HepG2 (cell line): ENCODE data around the gene SSC5D. TPM values are rescaled to one million over a fixed set of nuclear protein-coding genes. Genes with fewer than 3 reads are reported as not detected.

ENCODE experiments used
- NRL ChIP-seq: sonication (generic); formaldehyde crosslinking; IDR thresholded peaks from 2 replicates; pipeline ENCODE4 v1.5.0; 2020; ENCODE audit warnings: missing genetic modification reagents, mild to moderate bottlenecking, moderate library complexity, borderline replicate concordance
- RXRA ChIP-seq: sonication (generic); formaldehyde crosslinking; IDR thresholded peaks from 2 replicates; pipeline ENCODE4 v1.5.1; 2020; ENCODE audit warnings: missing genetic modification reagents
- ZFP36L1 ChIP-seq: sonication (generic); formaldehyde crosslinking; IDR thresholded peaks from 2 replicates; pipeline ENCODE4 v1.8.0; 2022; ENCODE audit warnings: mild to moderate bottlenecking, missing genetic modification reagents, moderate library complexity
- ZNF143 ChIP-seq: sonication (generic); formaldehyde crosslinking; IDR thresholded peaks from 2 replicates; pipeline ENCODE4 v1.4.0; 2020; ENCODE audit warnings: missing genetic modification reagents
- ZNF274 ChIP-seq: sonication (generic); formaldehyde crosslinking; IDR thresholded peaks from 2 replicates; pipeline ENCODE4 v1.5.1; 2020; ENCODE audit warnings: mild to moderate bottlenecking, missing genetic modification reagents
- ZNF317 ChIP-seq: sonication (generic); formaldehyde crosslinking; IDR thresholded peaks from 2 replicates; pipeline ENCODE4 v1.5.0; 2020; ENCODE audit warnings: mild to moderate bottlenecking, missing genetic modification reagents
- ZNF501 ChIP-seq: sonication (generic); formaldehyde crosslinking; IDR thresholded peaks from 2 replicates; pipeline ENCODE4 v1.5.1; 2020; ENCODE audit warnings: mild to moderate bottlenecking, moderate library complexity, missing genetic modification reagents
- polyA plus RNA-seq, 8 experiments: library from polyadenylated mRNA; depleted of rRNA in 3 of 8; stranded (reverse) in 7 of 8; unstranded in 1 of 8; fragments of >200 nt; fragmentation: Illumina TruSeq in 4 of 8; extraction: Trizol in 4 of 8; gene quantifications; 2 replicates each; pipeline versions ENCODE4 v1.2.1 to v1.2.3, GENCODE V29; 2011 to 2016; ENCODE audit warnings: low read depth in 4 of 8, missing spikeins in 1 of 8, mixed read lengths in 1 of 8; ENCODE audit not compliant: insufficient read depth in 1 of 8
- total RNA-seq, 5 experiments: library from RNA; depleted of rRNA; stranded (reverse); fragments of >200 nt; fragmentation: Illumina TruSeq; extraction: Trizol; gene quantifications; 2 replicates each; pipeline ENCODE4 v1.2.3, GENCODE V29; 2016; ENCODE audit warnings: low read depth in 1 of 5
- TF ChIP-seq, protein P1 (sequence below), 2 experiments: fragments of 450-650 bp in 1 of 2; sonication (generic) in 1 of 2; formaldehyde crosslinking in 1 of 2; IDR thresholded peaks; 2 replicates each; pipeline versions ENCODE4 v1.6.1 to v1.8.0; 2016 to 2022; ENCODE audit warnings: antibody characterized with exemption in 1 of 2, mild to moderate bottlenecking in 1 of 2, missing genetic modification reagents in 1 of 2
- TF ChIP-seq, protein P2 (sequence below): sonication (generic); formaldehyde crosslinking; IDR thresholded peaks from 2 replicates; pipeline ENCODE4 v1.4.0; 2020; ENCODE audit warnings: mild to moderate bottlenecking, missing genetic modification reagents
- TF ChIP-seq, protein P3 (sequence below): sonication (generic); formaldehyde crosslinking; IDR thresholded peaks from 2 replicates; pipeline ENCODE4 v1.4.0; 2020; ENCODE audit warnings: mild to moderate bottlenecking, missing genetic modification reagents

Gene SSC5D
- total and polyA plus RNA-seq, 2 of the 13 experiments (the other 11 are each of a cell fraction or from before 2014, with no cell fraction given) = not detected

DNA sequence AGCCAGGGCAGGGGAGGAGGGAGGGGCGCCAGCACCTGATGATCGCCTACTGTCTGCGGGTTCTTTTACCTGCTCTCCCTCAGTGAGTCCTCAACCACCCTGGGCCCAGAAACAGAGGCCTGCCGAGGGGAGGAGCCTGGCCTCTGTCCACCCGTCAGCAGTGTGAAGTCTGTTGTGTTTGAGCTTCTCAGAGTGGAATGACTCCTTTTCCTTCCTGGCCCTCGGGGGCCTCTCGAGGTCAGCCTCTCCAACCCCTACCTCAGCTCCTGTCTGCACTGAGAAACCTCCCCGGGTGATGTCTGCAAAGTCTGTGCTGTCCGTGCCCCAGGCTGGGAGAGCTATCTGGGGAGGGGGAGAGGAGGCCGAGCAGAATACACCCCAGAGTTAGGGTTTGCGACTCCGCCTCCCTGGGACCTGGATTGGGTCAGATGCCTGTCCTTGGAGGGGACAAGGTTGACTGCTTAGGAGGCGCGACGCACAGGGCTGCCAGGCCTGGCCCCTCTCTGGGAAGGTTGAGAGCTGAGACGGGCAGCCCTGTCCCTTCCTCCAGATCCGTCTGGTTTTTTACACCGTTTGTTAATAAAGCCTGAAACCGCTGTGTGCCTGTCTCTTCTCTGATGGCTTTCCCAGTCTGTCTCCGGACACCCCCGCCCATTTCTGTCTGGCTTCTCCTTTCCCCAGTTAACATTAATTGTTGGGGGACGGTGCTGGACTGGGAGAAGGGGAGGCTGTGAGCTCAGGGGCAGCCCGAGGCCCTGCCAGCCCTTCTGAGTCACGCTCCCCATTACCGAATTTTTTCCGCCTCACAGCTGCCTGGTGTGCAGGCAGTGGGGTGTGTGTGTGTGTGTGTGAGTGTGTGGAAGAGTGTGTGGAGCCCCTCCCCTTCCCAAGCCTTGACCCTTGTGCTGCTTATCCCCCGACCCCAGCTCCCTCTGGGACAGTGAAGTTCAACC is 989 bp upstream of the SSC5D start (continued):
- TF ChIP-seq, protein P1, sequence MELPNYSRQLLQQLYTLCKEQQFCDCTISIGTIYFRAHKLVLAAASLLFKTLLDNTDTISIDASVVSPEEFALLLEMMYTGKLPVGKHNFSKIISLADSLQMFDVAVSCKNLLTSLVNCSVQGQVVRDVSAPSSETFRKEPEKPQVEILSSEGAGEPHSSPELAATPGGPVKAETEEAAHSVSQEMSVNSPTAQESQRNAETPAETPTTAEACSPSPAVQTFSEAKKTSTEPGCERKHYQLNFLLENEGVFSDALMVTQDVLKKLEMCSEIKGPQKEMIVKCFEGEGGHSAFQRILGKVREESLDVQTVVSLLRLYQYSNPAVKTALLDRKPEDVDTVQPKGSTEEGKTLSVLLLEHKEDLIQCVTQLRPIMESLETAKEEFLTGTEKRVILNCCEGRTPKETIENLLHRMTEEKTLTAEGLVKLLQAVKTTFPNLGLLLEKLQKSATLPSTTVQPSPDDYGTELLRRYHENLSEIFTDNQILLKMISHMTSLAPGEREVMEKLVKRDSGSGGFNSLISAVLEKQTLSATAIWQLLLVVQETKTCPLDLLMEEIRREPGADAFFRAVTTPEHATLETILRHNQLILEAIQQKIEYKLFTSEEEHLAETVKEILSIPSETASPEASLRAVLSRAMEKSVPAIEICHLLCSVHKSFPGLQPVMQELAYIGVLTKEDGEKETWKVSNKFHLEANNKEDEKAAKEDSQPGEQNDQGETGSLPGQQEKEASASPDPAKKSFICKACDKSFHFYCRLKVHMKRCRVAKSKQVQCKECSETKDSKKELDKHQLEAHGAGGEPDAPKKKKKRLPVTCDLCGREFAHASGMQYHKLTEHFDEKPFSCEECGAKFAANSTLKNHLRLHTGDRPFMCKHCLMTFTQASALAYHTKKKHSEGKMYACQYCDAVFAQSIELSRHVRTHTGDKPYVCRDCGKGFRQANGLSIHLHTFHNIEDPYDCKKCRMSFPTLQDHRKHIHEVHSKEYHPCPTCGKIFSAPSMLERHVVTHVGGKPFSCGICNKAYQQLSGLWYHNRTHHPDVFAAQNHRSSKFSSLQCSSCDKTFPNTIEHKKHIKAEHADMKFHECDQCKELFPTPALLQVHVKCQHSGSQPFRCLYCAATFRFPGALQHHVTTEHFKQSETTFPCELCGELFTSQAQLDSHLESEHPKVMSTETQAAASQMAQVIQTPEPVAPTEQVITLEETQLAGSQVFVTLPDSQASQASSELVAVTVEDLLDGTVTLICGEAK (IDR thresholded peaks at IDR 0.05) = no peak
- TF ChIP-seq, protein P1 (CRISPR knock-in tag; IDR thresholded peaks at IDR 0.05) = 0 out of 2 replicates have a peak, but pooled peaks have one; percentile 25
- TF ChIP-seq, protein P2, sequence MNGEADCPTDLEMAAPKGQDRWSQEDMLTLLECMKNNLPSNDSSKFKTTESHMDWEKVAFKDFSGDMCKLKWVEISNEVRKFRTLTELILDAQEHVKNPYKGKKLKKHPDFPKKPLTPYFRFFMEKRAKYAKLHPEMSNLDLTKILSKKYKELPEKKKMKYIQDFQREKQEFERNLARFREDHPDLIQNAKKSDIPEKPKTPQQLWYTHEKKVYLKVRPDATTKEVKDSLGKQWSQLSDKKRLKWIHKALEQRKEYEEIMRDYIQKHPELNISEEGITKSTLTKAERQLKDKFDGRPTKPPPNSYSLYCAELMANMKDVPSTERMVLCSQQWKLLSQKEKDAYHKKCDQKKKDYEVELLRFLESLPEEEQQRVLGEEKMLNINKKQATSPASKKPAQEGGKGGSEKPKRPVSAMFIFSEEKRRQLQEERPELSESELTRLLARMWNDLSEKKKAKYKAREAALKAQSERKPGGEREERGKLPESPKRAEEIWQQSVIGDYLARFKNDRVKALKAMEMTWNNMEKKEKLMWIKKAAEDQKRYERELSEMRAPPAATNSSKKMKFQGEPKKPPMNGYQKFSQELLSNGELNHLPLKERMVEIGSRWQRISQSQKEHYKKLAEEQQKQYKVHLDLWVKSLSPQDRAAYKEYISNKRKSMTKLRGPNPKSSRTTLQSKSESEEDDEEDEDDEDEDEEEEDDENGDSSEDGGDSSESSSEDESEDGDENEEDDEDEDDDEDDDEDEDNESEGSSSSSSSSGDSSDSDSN (CRISPR knock-in tag) = peak; percentile 38; the same call in 1 of the 2 replicates
- no peak for TF ChIP-seq ZNF317
- TF ChIP-seq NRL (CRISPR knock-in tag) = peak; percentile 61; the same call in 1 of the 2 replicates
- TF ChIP-seq, protein P3, sequence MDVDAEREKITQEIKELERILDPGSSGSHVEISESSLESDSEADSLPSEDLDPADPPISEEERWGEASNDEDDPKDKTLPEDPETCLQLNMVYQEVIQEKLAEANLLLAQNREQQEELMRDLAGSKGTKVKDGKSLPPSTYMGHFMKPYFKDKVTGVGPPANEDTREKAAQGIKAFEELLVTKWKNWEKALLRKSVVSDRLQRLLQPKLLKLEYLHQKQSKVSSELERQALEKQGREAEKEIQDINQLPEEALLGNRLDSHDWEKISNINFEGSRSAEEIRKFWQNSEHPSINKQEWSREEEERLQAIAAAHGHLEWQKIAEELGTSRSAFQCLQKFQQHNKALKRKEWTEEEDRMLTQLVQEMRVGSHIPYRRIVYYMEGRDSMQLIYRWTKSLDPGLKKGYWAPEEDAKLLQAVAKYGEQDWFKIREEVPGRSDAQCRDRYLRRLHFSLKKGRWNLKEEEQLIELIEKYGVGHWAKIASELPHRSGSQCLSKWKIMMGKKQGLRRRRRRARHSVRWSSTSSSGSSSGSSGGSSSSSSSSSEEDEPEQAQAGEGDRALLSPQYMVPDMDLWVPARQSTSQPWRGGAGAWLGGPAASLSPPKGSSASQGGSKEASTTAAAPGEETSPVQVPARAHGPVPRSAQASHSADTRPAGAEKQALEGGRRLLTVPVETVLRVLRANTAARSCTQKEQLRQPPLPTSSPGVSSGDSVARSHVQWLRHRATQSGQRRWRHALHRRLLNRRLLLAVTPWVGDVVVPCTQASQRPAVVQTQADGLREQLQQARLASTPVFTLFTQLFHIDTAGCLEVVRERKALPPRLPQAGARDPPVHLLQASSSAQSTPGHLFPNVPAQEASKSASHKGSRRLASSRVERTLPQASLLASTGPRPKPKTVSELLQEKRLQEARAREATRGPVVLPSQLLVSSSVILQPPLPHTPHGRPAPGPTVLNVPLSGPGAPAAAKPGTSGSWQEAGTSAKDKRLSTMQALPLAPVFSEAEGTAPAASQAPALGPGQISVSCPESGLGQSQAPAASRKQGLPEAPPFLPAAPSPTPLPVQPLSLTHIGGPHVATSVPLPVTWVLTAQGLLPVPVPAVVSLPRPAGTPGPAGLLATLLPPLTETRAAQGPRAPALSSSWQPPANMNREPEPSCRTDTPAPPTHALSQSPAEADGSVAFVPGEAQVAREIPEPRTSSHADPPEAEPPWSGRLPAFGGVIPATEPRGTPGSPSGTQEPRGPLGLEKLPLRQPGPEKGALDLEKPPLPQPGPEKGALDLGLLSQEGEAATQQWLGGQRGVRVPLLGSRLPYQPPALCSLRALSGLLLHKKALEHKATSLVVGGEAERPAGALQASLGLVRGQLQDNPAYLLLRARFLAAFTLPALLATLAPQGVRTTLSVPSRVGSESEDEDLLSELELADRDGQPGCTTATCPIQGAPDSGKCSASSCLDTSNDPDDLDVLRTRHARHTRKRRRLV (CRISPR knock-in tag) = no peak
- TF ChIP-seq ZNF143 (CRISPR knock-in tag) = no peak
- 0 out of 2 replicates have a peak, but pooled peaks have one; percentile 12 for TF ChIP-seq RXRA
- no peak for TF ChIP-seq ZFP36L1
- TF ChIP-seq ZNF501 = 0 out of 2 replicates have a peak, but pooled peaks have one; percentile 30
- peak; percentile 59; the same call in 1 of the 2 replicates for TF ChIP-seq ZNF274
